HG03571 (cell line): ENCODE data around the gene HIP1.
"Not testable (repeated sequence)": the region's sequence is repeated elsewhere in the genome, so short reads cannot be mapped to it uniquely, and the experiment has no call there.

Source experiments
- ATAC-seq: cut with Tn5 transposase; IDR thresholded peaks from one replicate; pipeline ENCODE4 v1.9.1; 2021; ENCODE audit not compliant: unreplicated experiment

HIP1 gene

DNA sequence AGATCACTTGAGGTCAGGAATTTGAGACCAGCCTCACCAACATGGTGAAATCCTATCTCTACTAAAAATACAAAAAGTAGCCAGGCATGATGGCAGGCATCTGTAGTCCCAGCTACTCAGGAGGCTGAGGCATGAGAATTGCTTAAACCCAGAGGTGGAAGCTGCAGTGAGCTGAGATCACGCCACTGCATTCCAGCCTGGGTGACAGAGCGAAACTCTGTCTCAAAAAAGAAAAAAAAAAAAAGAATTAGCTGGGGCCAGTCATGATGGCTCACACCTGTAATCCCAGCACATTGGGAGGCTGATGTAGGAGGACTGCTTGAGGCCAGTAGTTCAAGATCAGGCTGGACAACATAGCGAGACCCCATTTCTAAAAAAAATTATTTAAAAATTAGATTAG, 21.0 kb downstream of the HIP1 start:
- not testable (repeated sequence) for ATAC-seq

DNA sequence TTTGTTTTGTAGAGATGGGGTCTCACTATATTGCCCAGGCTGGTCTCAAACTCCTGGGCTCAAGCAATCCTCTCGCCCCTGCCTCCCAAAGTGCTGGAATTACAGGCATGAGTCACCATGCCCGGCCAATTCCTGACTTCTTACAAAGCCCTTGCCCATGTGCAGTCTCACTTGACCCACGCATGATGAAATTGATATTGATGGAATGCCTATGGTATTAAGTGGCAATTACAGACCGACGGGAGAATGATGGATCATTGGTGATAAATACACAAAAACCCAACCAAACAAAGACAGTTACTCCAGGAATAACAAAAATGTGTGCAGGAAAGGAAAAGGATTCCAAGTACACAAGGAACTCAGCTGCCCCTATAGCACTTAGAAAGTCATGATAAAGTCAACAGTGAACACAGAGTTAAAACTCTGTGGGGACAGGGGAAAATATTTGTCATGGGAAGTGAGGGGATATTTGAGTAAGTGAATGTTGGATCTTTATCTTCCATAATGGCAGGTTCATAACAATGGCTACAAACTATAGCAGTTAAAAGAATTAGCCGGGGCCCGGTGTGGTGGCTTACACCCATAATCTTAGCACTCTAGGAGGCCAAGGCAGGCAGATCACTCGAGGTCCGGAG, 21.6 kb downstream of the HIP1 start:
- ATAC-seq, result no peak

DNA sequence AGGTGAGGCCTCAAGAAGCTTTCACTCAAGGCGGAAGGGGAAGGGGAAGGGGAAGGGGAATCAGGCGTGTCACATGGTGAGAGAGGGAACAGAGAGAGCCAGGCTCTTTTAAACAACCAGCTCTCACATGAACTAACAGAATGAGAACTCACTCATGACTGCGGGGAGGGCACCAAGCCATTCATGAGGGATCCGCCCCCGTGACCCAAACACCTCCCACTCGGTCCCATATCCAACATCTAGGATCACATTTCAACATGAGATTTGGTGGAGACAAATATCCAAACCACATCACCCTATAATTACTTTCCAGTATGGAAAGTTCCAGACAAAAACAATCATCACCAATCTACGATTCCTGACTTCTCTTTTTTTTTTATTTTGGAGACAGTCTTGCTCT, 22.9 kb downstream of the HIP1 start:
- no peak for ATAC-seq

DNA sequence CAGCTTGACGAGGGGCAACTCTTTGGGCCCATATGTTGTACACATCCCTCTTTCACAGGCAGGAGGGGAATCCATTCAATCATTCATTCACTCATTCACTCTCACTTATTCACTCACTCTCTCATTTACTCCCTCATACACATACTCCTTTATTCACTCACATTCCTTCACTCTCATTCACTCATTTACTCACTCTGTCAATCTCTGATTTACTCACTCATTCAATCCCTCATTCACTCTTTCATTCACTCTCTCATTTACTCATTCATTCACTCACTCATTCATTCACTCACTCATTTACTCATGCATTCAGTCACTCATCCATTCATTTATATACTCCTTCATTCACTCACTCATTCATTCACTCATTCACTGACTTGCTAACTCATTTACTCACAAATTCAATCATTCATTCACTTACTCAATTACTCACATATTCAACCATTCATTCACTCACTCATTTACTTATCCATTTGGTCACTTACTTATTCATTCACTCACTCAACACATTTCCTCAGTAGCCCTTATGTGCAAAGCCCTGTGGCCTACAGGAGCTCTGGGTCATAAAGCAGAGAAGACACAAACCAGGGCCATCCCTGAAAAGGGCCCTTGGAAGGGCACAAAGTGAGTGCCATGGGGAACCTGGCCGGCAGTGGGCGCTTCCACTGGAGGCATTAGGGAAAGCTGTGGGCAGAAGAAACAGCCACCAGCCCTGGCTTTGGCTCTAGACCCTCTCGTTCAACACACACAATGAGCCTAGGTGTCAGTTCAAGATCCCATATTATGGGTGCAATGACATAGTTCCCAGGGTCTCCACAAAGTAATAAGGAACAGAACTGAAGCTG, 26.0 kb downstream of the HIP1 start:
- ATAC-seq, result no peak

DNA sequence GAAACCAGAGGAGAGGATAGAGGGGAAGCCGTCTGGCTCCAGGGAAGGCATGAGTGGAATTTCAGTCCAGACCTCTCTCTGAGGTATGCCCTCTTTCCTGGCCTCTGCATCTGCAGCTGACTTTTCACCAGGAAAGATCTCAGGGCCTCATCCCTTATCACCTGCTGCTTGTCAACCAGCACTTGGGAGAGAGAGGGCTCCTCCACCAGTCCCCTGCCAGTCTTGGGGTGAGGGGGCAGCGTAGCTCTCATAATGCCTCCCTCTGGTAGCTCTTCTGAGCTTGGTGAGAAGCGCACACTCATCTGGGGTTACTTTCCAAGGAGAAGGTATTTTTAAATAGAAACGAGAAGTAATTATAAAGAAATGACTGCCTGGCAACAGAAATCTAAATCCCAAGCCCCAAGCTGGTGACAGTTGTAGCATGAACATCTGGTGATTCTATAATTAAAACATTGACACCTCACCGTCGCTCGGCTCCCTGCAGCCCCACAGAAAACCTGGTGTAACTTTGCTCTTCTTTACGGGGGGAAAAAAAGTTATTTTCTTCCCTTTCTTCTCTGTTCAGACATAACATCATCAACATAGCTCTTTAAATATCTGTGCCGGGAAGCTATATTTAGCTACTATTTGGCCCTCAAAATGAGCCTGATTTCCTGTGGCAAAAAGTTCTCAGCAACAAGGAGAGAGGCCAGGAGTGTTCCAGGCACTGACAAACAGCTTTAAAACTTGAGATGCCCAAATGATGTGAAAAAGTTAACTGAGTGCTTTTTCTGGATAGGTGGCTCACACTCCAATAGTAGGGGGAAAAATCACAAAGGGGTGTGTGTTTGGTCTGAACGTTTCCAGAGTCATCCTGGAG, 26.9 kb downstream of the HIP1 start:
- no peak for ATAC-seq

DNA sequence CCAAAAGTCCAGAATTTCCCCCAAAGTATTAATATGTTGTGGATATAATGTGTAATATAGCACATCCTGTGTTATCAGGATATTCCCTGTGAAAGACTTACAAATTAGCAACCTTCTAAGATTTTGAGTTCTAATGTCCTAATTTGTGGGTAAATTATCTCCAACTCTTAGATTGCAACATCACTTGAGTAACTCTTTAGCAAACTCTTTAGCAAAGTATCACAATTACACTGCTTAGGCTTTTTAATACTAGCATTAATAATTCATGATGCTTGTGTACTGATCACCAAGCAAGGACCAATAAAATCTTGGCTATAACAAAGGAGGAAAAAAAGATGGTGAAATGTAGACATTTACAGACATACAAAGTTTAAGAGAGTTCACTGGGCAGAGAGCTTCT, 27.7 kb downstream of the HIP1 start:
- no peak for ATAC-seq

DNA sequence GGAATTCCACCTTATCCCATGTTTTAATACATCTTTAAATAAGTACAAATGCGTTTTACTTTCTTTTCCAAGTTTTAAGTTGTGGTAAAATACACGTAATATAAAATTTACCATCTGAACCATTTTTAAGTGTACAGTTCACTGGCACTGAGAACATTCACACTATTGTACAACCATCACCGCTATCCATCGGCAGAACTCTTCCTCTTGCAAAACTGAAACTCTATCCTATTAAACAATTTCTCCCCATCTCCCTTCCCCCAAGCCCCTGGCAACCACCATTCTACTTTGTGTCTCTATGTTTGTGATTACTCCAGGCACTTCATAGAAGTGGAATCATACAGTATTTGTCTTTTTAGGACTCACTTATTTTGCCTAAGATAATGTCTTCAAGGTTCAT, 33.8 kb downstream of the HIP1 start:
- no peak for ATAC-seq

DNA sequence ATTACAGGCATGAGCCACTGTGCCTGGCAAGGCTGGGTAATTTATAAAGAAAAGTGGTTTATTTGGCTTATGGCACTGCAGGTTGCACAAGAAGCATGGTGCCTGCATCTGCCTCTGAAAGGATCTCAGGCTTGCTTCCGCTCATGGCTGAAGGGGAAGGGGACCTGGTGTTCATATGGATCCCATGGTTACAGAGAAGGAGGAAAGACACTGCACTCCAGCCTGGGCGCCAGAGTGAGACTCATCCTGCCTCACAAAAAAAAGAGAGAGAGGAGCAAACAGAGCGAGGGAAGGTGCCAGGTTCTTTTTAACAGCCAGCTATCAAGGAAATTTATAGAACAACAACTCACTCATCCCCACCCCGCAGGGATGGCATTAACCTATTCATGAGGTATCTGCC, 36.2 kb downstream of the HIP1 start:
- no peak for ATAC-seq

DNA sequence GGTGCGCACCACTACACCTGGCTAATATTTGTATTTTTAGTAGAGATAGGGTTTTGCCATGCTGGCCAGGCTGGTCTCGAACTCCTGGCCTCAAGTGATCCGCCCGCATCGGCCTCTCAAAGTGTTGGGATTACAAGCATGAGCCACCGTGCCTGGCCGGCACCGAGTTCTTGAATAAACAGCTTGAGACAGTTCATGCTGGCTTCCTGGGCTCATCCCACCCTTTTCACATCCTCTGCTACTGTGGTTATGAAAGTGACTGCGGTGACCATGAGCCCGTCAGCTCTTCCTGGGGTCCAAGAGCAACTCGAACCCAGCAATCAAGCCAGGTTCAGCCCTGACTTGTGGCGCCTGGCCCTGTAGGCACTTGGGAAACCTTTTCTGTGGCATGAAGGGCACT, 38.7 kb downstream of the HIP1 start:
- no peak for ATAC-seq

DNA sequence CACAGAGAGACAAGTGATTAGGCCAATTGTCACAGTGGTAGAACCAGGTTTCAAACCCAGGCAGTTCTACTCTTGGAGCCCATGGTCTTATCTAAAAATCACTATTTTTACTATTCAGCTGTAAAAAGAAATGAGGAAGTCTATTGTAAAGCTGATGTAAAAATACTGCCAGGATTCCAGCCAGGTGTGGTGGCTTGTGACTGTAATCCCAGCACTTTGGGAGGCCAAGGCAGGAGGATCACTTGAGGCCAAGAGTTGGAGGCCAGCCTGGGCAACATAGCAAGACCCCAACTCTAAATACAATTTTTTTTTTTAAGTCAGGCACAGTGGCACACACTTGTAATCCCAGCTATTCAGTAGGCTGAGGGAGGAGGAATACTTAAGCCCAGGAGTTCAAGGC, 40.4 kb downstream of the HIP1 start:
- ATAC-seq, result no peak

DNA sequence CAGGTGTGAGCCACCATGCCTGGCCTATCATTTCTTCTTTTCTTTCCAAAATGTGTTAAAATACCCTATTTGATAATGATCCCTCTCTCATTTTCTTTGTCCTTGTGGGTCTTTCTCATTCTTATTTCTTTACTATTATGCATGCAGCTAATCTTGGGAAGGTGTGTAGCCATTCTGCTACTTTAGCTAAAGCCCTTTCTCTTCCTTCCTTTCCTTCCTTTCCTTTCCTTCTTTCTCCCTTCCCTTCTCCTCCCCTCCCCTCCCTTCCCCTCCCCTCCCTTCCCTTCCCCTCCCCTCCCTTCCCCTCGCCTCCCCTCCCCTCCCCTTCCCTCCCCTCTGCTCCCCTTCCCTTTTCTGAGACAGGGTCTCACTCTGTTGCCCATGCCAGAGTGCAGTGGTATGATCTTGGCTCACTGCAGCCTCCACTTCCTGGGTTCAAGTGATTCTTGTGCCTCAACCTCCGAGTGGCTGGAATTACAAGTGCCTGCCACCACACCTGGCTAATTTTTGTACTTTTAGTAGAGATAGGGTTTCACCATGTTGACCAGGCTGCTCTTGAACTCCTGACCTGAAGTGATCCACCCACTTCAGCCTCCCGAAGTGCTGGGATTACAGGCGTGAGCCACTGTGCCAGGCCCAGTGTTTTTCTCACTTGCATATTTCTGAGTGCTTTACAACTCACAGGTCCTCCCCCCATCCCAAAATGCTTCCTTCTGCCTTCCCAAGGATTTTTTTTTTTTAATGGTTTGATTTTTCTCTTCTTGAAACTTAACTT, 42.3 kb downstream of the HIP1 start:
- ATAC-seq, result no peak

DNA sequence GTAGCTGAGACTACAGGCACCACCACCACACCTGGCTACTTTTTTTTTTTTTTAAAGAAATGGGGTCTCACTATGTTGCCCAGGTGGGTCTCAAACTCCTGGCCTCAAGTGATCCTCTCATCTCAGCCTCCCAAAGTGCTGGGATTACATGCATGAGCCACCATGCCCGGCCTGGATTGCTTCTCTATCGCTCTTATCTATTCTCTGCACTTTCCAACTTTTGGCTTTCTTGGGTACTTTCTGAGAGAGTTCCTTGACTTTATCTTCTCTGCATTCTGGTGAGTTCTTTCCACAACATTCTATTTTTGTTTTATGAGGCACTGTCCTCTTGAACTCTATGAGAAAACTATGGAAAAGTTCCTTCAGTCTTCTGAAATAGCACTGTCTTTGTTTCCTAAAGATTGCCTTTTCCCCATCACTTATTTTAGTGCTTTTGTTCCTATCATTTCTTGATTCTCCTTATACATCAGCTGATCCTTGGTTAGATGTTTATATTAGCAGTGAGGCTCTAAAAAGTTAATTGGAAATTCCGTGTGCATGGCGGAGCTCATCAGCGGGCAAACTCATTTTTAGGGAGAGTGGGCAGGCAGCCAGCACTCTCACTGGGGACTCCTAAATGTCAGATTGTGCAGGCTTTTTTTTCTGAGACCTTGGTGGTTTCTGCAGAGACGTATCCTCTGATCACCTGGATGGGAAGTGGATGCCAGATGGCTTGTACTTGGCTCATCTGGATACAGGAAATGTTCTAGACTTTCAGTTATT, 43.9 kb downstream of the HIP1 start:
- ATAC-seq, result no peak

DNA sequence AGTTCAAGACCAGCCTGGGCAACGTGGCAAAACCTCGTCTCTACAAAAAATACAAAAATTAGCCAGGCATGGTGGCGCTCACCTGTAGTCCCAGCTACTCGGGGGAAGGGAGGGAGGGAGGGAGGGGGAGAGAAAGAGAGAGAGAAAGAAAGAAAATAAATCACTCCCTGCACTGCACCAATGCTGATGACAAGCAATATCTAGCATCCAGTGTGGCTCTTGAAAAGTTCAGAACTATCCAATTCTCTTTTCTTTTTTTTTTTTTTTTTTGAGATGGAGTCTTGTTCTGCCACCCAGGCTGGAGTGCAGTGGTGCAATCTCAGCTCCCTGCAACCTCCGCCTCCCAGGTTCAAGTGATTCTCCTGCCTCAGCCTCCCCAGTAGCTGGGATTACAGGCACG, 45.1 kb downstream of the HIP1 start:
- ATAC-seq, result not testable (repeated sequence)

DNA sequence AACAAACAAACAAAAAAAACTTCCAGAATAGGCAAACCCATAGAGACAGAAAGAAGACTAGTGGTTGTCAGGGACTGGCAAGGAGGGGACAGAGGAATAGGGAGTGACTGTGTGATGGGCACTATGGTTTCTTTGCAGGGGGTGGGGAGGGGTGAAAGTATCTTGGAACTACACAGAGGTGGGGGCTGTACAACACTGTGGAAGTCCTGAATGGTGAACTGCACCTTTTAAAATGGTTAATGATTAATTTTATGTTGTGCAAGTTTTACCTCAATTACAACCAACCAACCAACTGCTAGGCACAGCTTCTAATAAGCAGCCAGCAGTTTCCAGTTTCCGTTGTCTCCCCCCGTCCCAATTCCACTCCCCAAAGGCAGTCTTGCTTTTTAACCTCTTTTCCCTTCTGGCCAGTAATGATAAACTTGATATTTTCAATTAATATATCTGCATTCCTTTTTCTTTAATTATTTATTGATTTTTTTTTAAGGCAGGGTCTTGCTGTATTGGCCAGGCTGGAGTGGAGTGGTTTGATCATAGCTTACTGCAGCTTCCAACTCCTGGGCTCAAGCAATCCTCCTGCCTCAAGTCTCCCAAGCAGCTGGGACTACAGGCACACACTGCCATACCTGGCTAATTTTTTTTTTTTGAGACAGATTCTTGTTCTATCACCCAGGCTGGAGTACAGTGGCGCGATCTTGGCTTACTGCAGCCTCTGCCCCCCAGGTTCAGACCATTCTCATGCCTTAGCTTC, 46.8 kb downstream of the HIP1 start:
- ATAC-seq, result no peak

DNA sequence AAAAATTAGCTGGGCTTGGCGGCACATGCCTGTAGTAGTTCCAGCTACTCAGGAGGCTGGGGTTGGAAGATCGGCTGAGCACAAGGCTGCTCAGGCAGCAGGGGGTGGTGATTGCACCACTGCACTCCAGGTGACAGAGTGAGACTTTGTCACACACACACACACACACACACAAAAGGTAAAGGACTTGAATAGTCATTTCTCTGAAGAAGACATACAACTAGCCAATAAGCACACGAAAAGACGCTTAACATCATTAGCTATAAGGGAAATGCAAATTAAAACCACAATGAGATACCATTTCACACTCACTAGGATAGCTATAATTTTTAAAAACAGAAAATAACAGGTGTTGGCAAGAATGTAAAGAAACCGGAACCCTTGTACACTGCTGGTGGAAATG, 48.6 kb downstream of the HIP1 start:
- ATAC-seq, result no peak

DNA sequence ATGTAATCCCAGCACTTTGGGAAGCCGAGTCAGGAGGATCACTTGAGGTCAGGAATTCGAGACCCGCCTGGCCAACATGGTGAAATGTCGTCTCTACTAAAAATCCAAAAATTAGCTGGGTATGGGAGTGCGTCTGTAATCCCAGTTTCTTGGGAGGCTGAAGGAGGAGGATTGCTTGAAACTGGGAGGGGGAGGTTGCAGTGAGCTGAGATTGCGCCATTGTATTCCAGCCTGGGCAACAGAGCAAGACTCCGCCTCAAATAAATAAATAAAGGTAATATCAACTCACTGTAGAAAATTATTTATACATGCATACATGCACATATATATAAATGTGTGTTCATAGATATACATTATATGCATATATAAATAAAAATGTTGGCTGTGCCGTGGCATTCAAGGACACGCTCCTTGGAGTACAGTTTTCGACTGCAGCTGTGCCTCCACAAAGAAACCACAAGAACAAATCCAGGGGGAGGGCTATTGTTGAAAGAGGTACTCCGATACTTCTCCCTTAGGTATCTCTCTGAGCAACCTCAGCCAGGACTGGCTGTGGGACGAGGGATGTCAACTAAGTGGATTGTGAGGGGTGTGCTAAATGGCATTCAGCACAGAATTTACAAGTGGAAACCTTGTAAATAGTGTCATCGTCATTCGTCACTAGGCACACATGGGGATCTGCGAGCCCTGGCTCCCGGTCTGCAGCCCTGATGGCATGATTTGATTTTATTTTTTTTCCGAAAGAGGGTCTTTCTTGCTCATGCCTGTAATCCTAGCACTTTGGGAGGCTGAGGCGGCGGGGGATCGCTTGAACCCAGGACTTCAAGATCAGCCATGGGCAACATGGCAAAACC, 49.3 kb downstream of the HIP1 start:
- no peak for ATAC-seq

DNA sequence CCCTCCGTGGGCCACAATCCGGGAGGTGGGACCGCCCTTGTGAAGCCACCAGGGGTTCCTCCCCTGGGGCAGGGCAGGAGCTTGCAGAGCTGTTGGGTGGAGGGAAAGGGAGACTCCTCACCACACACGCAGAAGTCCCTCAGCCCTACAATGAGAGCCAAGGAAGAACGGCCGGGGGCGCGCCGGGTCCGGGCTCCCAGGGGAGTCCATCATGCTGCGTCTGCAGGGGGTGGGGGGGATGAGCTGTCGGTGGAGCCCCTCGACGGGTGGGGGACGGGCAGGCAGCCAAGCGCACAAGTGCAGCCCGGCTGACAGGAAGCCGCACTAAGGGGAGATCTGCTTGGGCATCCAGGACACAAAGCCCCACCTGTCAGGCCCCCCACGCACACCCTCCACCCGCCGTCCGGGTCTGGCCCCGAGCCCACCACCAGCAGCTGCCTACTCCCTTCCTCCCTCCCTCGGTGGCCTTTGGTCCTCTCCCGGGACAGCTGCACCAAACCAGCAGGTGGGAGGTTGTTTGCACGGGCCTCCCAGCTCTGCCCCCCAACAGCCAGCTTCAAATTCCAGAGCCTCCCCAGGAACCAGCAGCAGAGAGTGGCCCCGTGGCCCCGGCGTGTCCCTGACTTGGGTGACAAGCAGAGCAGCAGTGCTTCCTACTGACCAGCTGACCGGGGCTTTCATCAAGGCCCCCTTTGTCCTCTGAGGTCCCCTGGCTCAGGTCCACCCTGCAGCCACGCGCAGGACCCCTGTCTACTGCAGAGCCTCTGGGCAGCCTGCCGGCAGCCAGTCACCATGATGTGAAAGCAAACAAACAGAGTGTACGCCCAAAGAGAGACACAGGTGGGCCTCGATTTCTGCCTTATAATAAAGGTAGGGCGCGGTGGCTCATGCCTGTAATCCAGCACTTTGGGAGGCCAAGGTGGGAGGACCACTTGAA, 50.3 kb downstream of the HIP1 start:
- no peak for ATAC-seq
